ENCODE data around the gene MLIP.

Gene MLIP

DNA sequence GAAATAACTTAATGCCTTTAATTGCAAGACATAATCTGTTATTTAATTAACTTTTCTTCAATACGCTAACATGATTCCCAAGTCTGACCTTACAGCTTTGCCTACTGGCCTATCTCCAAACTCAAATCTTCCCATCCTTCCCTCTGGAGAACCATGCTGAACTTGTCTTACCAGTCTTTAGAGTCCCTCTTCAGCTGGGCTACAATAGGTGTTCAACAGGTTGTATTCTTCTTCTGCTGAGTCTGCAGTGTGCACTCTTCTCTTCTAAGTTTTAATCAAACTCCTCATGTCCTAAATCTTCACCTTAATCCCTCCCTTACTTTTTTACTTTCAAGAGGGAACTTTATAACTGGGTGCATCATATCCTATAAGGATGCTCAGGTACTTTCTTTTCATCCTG, 121.5 kb downstream of the MLIP start:
- peaks cover 0 to 2% of the 10 kb centered on the region in 2 experiments for H3K4me1 ChIP-seq (ENCODE audit: control insufficient read depth in 1 of 2, insufficient read depth in 2 of 2, low read length in 2 of 2)
- H3K79me2 ChIP-seq (ENCODE audit: control insufficient read depth, insufficient read depth, low read length, poor library complexity): no peaks in the 10 kb centered on the region
- H2BK120ac ChIP-seq (ENCODE audit: insufficient read depth, low read length, poor library complexity): no peak overlapping the region
- no peak overlapping the region for H3K4me3 ChIP-seq (ENCODE audit: low read depth, low read length)
- no peak overlapping the region for H4K91ac ChIP-seq (ENCODE audit: low read depth, low read length)
- no peaks in the 10 kb centered on the region for H3K9me3 ChIP-seq (ENCODE audit: insufficient read depth, low read depth, low read length)
- H2AK5ac ChIP-seq (ENCODE audit: low read length): no peak overlapping the region
- H3K27ac ChIP-seq (ENCODE audit: low read depth, low read length): no peak overlapping the region
- no peak overlapping the region for H3K9ac ChIP-seq (ENCODE audit: low read length)
- H2AFZ ChIP-seq (ENCODE audit: insufficient read depth, low read length, poor library complexity): no peak overlapping the region
- no peak overlapping the region for H2BK5ac ChIP-seq (ENCODE audit: low read depth, low read length, poor library complexity)
- no peak overlapping the region for H4K8ac ChIP-seq (ENCODE audit: low read depth, low read length)
- DNase-seq: no peak
- no peak overlapping the region for H3K18ac ChIP-seq (ENCODE audit: low read length)
- no peak overlapping the region for H2BK12ac ChIP-seq (ENCODE audit: low read length)
- no peak overlapping the region for H3K4ac ChIP-seq (ENCODE audit: low read depth, low read length)
- no peaks in the 10 kb centered on the region for H3K27me3 ChIP-seq (ENCODE audit: insufficient read depth, low read length)
- no peak overlapping the region for H3K23ac ChIP-seq (ENCODE audit: low read length)
- H3K4me2 ChIP-seq (ENCODE audit: low read length): no peak overlapping the region
- H3K14ac ChIP-seq (ENCODE audit: low read length): no peak overlapping the region
- no CpG with 5 or more reads among the region's 1 CpG for WGBS (ENCODE audit: extremely low coverage, insufficient coverage, insufficient read length)
- no peak overlapping the region for H4K12ac ChIP-seq (ENCODE audit: low read depth, low read length)
- no peaks in the 10 kb centered on the region for H3K79me1 ChIP-seq (ENCODE audit: low read length)
- H3K36me3 ChIP-seq (ENCODE audit: control insufficient read depth in 1 of 2, insufficient read depth in 2 of 2, low read length in 2 of 2): no peaks in the 10 kb centered on the region

GRCh38 chr6:54234539-54234938, 123.3 kb downstream of the MLIP start:
- no peak overlapping the region for H2AFZ ChIP-seq (ENCODE audit: insufficient read depth, low read length, poor library complexity)
- no peaks in the 10 kb centered on the region for H3K36me3 ChIP-seq (ENCODE audit: control insufficient read depth in 1 of 2, insufficient read depth in 2 of 2, low read length in 2 of 2)
- H3K79me2 ChIP-seq (ENCODE audit: control insufficient read depth, insufficient read depth, low read length, poor library complexity): no peaks in the 10 kb centered on the region
- H3K4me1 ChIP-seq (ENCODE audit: control insufficient read depth in 1 of 2, insufficient read depth in 2 of 2, low read length in 2 of 2): peaks cover 0 to 2% of the 10 kb centered on the region in 2 experiments
- no peak overlapping the region for H3K18ac ChIP-seq (ENCODE audit: low read length)
- no peak overlapping the region for H2BK12ac ChIP-seq (ENCODE audit: low read length)
- no peak overlapping the region for H3K14ac ChIP-seq (ENCODE audit: low read length)
- H3K4me2 ChIP-seq (ENCODE audit: low read length): no peak overlapping the region
- no CpG with 5 or more reads among the region's 2 CpGs for WGBS (ENCODE audit: extremely low coverage, insufficient coverage, insufficient read length)
- H3K79me1 ChIP-seq (ENCODE audit: low read length): no peaks in the 10 kb centered on the region
- H3K23ac ChIP-seq (ENCODE audit: low read length): peak overlapping the region; percentile 61
- H3K27me3 ChIP-seq (ENCODE audit: insufficient read depth, low read length): no peaks in the 10 kb centered on the region
- no peak overlapping the region for H2BK5ac ChIP-seq (ENCODE audit: low read depth, low read length, poor library complexity)
- H4K8ac ChIP-seq (ENCODE audit: low read depth, low read length): no peak overlapping the region
- no peak overlapping the region for H3K4me3 ChIP-seq (ENCODE audit: low read depth, low read length)
- no peak for DNase-seq
- H2AK5ac ChIP-seq (ENCODE audit: low read length): no peak overlapping the region
- no peak overlapping the region for H3K9ac ChIP-seq (ENCODE audit: low read length)
- no peak overlapping the region for H3K27ac ChIP-seq (ENCODE audit: low read depth, low read length)
- no peaks in the 10 kb centered on the region for H3K9me3 ChIP-seq (ENCODE audit: insufficient read depth, low read depth, low read length)
- no peak overlapping the region for H4K12ac ChIP-seq (ENCODE audit: low read depth, low read length)
- H2BK120ac ChIP-seq (ENCODE audit: insufficient read depth, low read length, poor library complexity): no peak overlapping the region
- no peak overlapping the region for H3K4ac ChIP-seq (ENCODE audit: low read depth, low read length)
- no peak overlapping the region for H4K91ac ChIP-seq (ENCODE audit: low read depth, low read length)

- Histone ChIP-seq H3K9me3 (ENCODE audit: insufficient read depth, low read depth, low read length) (no peaks in the 10 kb centered on the region), H2BK12ac (ENCODE audit: low read length) (no peak overlapping the region), H3K18ac (ENCODE audit: low read length) (no peak overlapping the region), H3K4ac (ENCODE audit: low read depth, low read length) (no peak overlapping the region), H3K14ac (ENCODE audit: low read length) (no peak overlapping the region), H3K79me1 (ENCODE audit: low read length) (no peaks in the 10 kb centered on the region), H3K23ac (ENCODE audit: low read length) (no peak overlapping the region), H4K91ac (ENCODE audit: low read depth, low read length) (no peak overlapping the region), H3K27me3 (ENCODE audit: insufficient read depth, low read length) (no peaks in the 10 kb centered on the region), H2AFZ (ENCODE audit: insufficient read depth, low read length, poor library complexity) (peak overlapping the region; percentile 35), H4K12ac (ENCODE audit: low read depth, low read length) (no peak overlapping the region), H2BK5ac (ENCODE audit: low read depth, low read length, poor library complexity) (no peak overlapping the region), H3K4me1 (ENCODE audit: control insufficient read depth in 1 of 2, insufficient read depth in 2 of 2, low read length in 2 of 2) (peaks cover 0 to 2% of the 10 kb centered on the region in 2 experiments), H3K4me2 (ENCODE audit: low read length) (no peak overlapping the region), H3K4me3 (ENCODE audit: low read depth, low read length) (no peak overlapping the region), H3K27ac (ENCODE audit: low read depth, low read length) (no peak overlapping the region), H2AK5ac (ENCODE audit: low read length) (no peak overlapping the region), H3K36me3 (ENCODE audit: control insufficient read depth in 1 of 2, insufficient read depth in 2 of 2, low read length in 2 of 2) (no peaks in the 10 kb centered on the region), H2BK120ac (ENCODE audit: insufficient read depth, low read length, poor library complexity) (no peak overlapping the region), H3K9ac (ENCODE audit: low read length) (no peak overlapping the region), H4K8ac (ENCODE audit: low read depth, low read length) (no peak overlapping the region), H3K79me2 (ENCODE audit: control insufficient read depth, insufficient read depth, low read length, poor library complexity) (no peaks in the 10 kb centered on the region)
- no peak for DNase-seq
- WGBS (ENCODE audit: extremely low coverage, insufficient coverage, insufficient read length): no CpG with 5 or more reads among the region's 2 CpGs
These were observed 125.7 kb downstream of the MLIP start for GRCh38 chr6:54236984-54237383.

- no peak overlapping the region for H3K4me3 ChIP-seq (ENCODE audit: low read depth, low read length)
- no CpG with 5 or more reads among the region's 1 CpG for WGBS (ENCODE audit: extremely low coverage, insufficient coverage, insufficient read length)
These were observed 127.2 kb downstream of the MLIP start for GRCh38 chr6:54238396-54238795.

More at GRCh38 chr6:54238396-54238795, 127.2 kb downstream of the MLIP start:
- no peaks in the 10 kb centered on the region for H3K9me3 ChIP-seq (ENCODE audit: insufficient read depth, low read depth, low read length)
- H3K23ac ChIP-seq (ENCODE audit: low read length): no peak overlapping the region
- no peak for DNase-seq
- no peaks in the 10 kb centered on the region for H3K79me1 ChIP-seq (ENCODE audit: low read length)
- H3K79me2 ChIP-seq (ENCODE audit: control insufficient read depth, insufficient read depth, low read length, poor library complexity): no peaks in the 10 kb centered on the region
- no peaks in the 10 kb centered on the region for H3K36me3 ChIP-seq (ENCODE audit: control insufficient read depth in 1 of 2, insufficient read depth in 2 of 2, low read length in 2 of 2)
- H2BK120ac ChIP-seq (ENCODE audit: insufficient read depth, low read length, poor library complexity): no peak overlapping the region
- H3K27me3 ChIP-seq (ENCODE audit: insufficient read depth, low read length): no peaks in the 10 kb centered on the region
- no peak overlapping the region for H3K9ac ChIP-seq (ENCODE audit: low read length)
- H4K12ac ChIP-seq (ENCODE audit: low read depth, low read length): no peak overlapping the region
- no peak overlapping the region for H3K4ac ChIP-seq (ENCODE audit: low read depth, low read length)
- no peak overlapping the region for H2BK5ac ChIP-seq (ENCODE audit: low read depth, low read length, poor library complexity)
- H2AFZ ChIP-seq (ENCODE audit: insufficient read depth, low read length, poor library complexity): no peak overlapping the region
- H4K8ac ChIP-seq (ENCODE audit: low read depth, low read length): no peak overlapping the region
- H3K18ac ChIP-seq (ENCODE audit: low read length): no peak overlapping the region
- H2BK12ac ChIP-seq (ENCODE audit: low read length): no peak overlapping the region
- no peak overlapping the region for H2AK5ac ChIP-seq (ENCODE audit: low read length)
- H3K4me1 ChIP-seq (ENCODE audit: control insufficient read depth in 1 of 2, insufficient read depth in 2 of 2, low read length in 2 of 2): peaks cover 0 to 2% of the 10 kb centered on the region in 2 experiments
- H3K14ac ChIP-seq (ENCODE audit: low read length): no peak overlapping the region
- H3K27ac ChIP-seq (ENCODE audit: low read depth, low read length): no peak overlapping the region
- no peak overlapping the region for H3K4me2 ChIP-seq (ENCODE audit: low read length)
- H4K91ac ChIP-seq (ENCODE audit: low read depth, low read length): no peak overlapping the region
